ENCODE measurements around the gene ADIPOR2.

GRCh38 chr12:1816730-1817348 is 126.0 kb downstream of the ADIPOR2 start:
- TF ChIP-seq CTCF (conservative IDR thresholded peaks at IDR 0.05 in 1 of 2, IDR thresholded peaks at IDR 0.05 in 1 of 2; ENCODE audit: low read depth in 1 of 2, low read length in 2 of 2) (no peak), EZH2 (IDR thresholded peaks at IDR 0.05; ENCODE audit: low read length, missing control alignments) (no peak)

All from fibroblast of lung (primary cell).